Measurements from ENCODE around the gene C6orf89. TPM values are rescaled to one million over a fixed set of nuclear protein-coding genes. Genes with fewer than 3 reads are reported as not detected.

The C6orf89 gene
- total RNA-seq, 6 donors from 2014 or later = 22.0 to 60.8 (median 42.5) TPM

GRCh38 chr6:36914227-36914794, 28.6 kb downstream of the C6orf89 start:
- H3K9me3 ChIP-seq = no peaks in the 10 kb centered on the region
- H3K27ac ChIP-seq = peak overlapping the region in 2 of 4 donors; percentile 12 to 52
- 51 to 60% methylated on average over 10 of the region's 10 CpGs for WGBS, 2 donors
- H3K4me3 ChIP-seq = no peak overlapping the region
- peak in 1 of 2 donors; percentile 58 for DNase-seq
- no peaks in the 10 kb centered on the region for H3K27me3 ChIP-seq
- peaks cover 21 to 55% (median 35%) of the 10 kb centered on the region in 4 donors for H3K4me1 ChIP-seq
- peaks cover 0 to 66% (median 41%) of the 10 kb centered on the region in 4 donors for H3K36me3 ChIP-seq
- TF ChIP-seq EP300 (IDR thresholded peaks at IDR 0.05) (no peak), POLR2A (IDR thresholded peaks at IDR 0.05) (no peak), POLR2AphosphoS5 (IDR thresholded peaks at IDR 0.05) (no peak)
- TF ChIP-seq, protein P1, sequence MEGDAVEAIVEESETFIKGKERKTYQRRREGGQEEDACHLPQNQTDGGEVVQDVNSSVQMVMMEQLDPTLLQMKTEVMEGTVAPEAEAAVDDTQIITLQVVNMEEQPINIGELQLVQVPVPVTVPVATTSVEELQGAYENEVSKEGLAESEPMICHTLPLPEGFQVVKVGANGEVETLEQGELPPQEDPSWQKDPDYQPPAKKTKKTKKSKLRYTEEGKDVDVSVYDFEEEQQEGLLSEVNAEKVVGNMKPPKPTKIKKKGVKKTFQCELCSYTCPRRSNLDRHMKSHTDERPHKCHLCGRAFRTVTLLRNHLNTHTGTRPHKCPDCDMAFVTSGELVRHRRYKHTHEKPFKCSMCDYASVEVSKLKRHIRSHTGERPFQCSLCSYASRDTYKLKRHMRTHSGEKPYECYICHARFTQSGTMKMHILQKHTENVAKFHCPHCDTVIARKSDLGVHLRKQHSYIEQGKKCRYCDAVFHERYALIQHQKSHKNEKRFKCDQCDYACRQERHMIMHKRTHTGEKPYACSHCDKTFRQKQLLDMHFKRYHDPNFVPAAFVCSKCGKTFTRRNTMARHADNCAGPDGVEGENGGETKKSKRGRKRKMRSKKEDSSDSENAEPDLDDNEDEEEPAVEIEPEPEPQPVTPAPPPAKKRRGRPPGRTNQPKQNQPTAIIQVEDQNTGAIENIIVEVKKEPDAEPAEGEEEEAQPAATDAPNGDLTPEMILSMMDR (IDR thresholded peaks at IDR 0.05) = peak in 2 of 6 experiments; percentile 26 to 31
- ATAC-seq (ENCODE audit: low FRiP score in 2 of 2) = no peak

DNA sequence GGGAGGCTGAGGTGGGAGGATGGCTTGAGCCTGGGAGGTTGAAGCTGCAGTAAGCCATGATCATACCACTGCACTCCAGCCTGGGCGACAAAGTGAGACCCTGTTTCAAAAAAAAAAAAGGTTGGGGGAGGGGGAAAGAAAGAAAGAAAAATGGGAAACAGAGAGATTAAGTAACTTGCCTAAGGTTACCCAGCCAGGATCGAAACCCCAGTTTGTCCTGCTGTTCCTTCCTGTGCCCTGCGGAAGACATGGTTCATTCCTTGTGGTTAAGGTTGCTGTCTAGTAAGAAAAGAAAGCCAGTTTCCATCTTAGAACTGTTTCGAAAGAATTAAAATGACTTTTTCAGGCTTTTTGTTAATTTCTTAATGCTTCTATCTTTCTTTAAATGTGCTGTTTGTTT, 29.8 kb downstream of the C6orf89 start:
- WGBS, 2 donors = 72 to 75% methylated on average over 4 of the region's 4 CpGs
- Histone ChIP-seq H3K27me3 (no peaks in the 10 kb centered on the region), H3K4me3 (no peak overlapping the region), H3K9me3 (no peaks in the 10 kb centered on the region), H3K4me1 (peaks cover 25 to 65% (median 37%) of the 10 kb centered on the region in 4 donors), H3K36me3 (peaks cover 0 to 75% (median 43%) of the 10 kb centered on the region in 4 donors), H3K27ac (peak overlapping the region in 2 of 4 donors; percentile 83)
- ATAC-seq (ENCODE audit: low FRiP score in 2 of 2) (no peak), DNase-seq (no peak)
- TF ChIP-seq POLR2A (IDR thresholded peaks at IDR 0.05) = no peak
- TF ChIP-seq, protein P1 (IDR thresholded peaks at IDR 0.05) = no peak
- TF ChIP-seq EP300 (IDR thresholded peaks at IDR 0.05) = no peak
- TF ChIP-seq POLR2AphosphoS5 (IDR thresholded peaks at IDR 0.05) = no peak

- ATAC-seq (ENCODE audit: low FRiP score in 2 of 2) = no peak
- 74 to 81% methylated on average over 2 of the region's 2 CpGs for WGBS, 2 donors
- no peak for TF ChIP-seq POLR2AphosphoS5 (IDR thresholded peaks at IDR 0.05)
- TF ChIP-seq, protein P1 (IDR thresholded peaks at IDR 0.05) = no peak
- TF ChIP-seq POLR2A (IDR thresholded peaks at IDR 0.05) = no peak
- no peak for TF ChIP-seq EP300 (IDR thresholded peaks at IDR 0.05)
- peaks cover 25 to 68% (median 39%) of the 10 kb centered on the region in 4 donors for H3K4me1 ChIP-seq
- H3K4me3 ChIP-seq = no peak overlapping the region
- H3K27me3 ChIP-seq = no peaks in the 10 kb centered on the region
- H3K27ac ChIP-seq = peak overlapping the region in 3 of 4 donors; percentile 78 to 83 (median 83)
- peaks cover 0 to 73% (median 45%) of the 10 kb centered on the region in 4 donors for H3K36me3 ChIP-seq
- no peaks in the 10 kb centered on the region for H3K9me3 ChIP-seq
- DNase-seq = no peak
Observed at GRCh38 chr6:36916126-36916525, 30.4 kb downstream of the C6orf89 start.

- peak in 1 of 2 donors; percentile 54 for DNase-seq
- peak; percentile 71 to 90 for ATAC-seq (ENCODE audit: low FRiP score in 2 of 2)
- Histone ChIP-seq H3K27ac (peak overlapping the region; percentile 63 to 83 (median 80)), H3K9me3 (no peaks in the 10 kb centered on the region), H3K4me3 (no peak overlapping the region), H3K27me3 (no peaks in the 10 kb centered on the region), H3K4me1 (peaks cover 20 to 70% (median 35%) of the 10 kb centered on the region in 4 donors), H3K36me3 (peaks cover 0 to 83% (median 44%) of the 10 kb centered on the region in 4 donors)
- 57 to 67% methylated on average over 9 to 10 of the region's 10 CpGs for WGBS, 2 donors
- TF ChIP-seq POLR2A (IDR thresholded peaks at IDR 0.05) = no peak
- peak in 1 of 2 donors; percentile 3 for TF ChIP-seq POLR2AphosphoS5 (IDR thresholded peaks at IDR 0.05)
- peak in 1 of 4 donors; percentile 39 for TF ChIP-seq EP300 (IDR thresholded peaks at IDR 0.05)
Observed at GRCh38 chr6:36917541-36918193, 31.9 kb downstream of the C6orf89 start.

DNA sequence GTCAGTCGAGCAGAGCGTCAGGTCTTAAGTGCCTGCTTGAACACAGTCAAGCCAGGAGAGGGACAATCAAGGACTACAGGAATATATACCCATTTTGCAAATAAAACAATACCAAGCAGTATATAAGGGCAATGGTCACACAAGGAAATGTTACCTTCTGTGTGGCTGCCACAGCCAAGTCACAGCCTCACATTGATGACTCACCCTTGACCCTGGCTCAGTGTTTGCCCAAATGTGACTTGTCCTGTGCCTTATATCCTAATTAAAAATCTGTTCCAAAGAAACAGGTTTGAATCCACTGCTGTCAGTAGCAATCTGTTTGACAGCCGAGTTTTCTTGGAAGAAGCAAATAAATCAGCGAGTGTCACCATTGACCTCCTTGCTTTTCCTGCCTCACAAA, 34.3 kb downstream of the C6orf89 start:
- TF ChIP-seq, protein P1 (IDR thresholded peaks at IDR 0.05) = no peak
- TF ChIP-seq POLR2A (IDR thresholded peaks at IDR 0.05) (no peak), EP300 (IDR thresholded peaks at IDR 0.05) (no peak), POLR2AphosphoS5 (IDR thresholded peaks at IDR 0.05) (no peak)
- no peak for ATAC-seq (ENCODE audit: low FRiP score in 2 of 2)
- H3K27ac ChIP-seq = peak overlapping the region; percentile 15 to 71 (median 58)
- peaks cover 20 to 56% (median 29%) of the 10 kb centered on the region in 4 donors for H3K4me1 ChIP-seq
- WGBS, 2 donors = 79 to 80% methylated on average over 4 of the region's 4 CpGs
- no peak for DNase-seq
- H3K36me3 ChIP-seq = peaks cover 10 to 90% (median 49%) of the 10 kb centered on the region in 4 donors
- no peaks in the 10 kb centered on the region for H3K27me3 ChIP-seq
- H3K4me3 ChIP-seq = no peak overlapping the region
- no peaks in the 10 kb centered on the region for H3K9me3 ChIP-seq
